Prostate gland (tissue), 2 donors: ENCODE measurements around the gene APBA1. TPM values are rescaled to one million over a fixed set of nuclear protein-coding genes. Genes with fewer than 3 reads are reported as not detected.

Source experiments
- DNase-seq: peaks from one replicate; pipeline ENCODE4 v3.0.0-alpha.2; 2019; ENCODE audit warnings: low spot score
- H3K27ac ChIP-seq, 2 donors: fragments of 200-600 bp; sonication (generic); 2 replicates each; pipeline ENCODE4 v1.5.1; 2017 to 2019
- H3K27me3 ChIP-seq: fragments of 200-600 bp; sonication (generic); replicated peaks from 2 replicates; pipeline ENCODE4 v1.5.1; 2019; ENCODE audit not compliant: insufficient read depth
- H3K36me3 ChIP-seq, 2 donors: fragments of 200-600 bp; sonication (generic); 1 replicate in 1 of 2; 2 replicates in 1 of 2; pipeline versions ENCODE4 v1.5.1 to v1.8.1; 2017 to 2019
- H3K4me1 ChIP-seq: fragments of 200-600 bp; sonication (generic); replicated peaks from 2 replicates; pipeline ENCODE4 v1.5.1; 2019
- H3K4me3 ChIP-seq, 2 donors: fragments of 200-600 bp; sonication (generic); 2 replicates each; pipeline ENCODE4 v1.5.1; 2017 to 2019
- H3K9me3 ChIP-seq: fragments of 200-600 bp; sonication (generic); 2 replicates; pipeline ENCODE4 v1.5.1; 2017
- POLR2A ChIP-seq: fragments of 450-650 bp; IDR thresholded peaks from one replicate; pipeline ENCODE4 v1.6.1; 2016; ENCODE audit warnings: antibody characterized with exemption, mild to moderate bottlenecking
- POLR2AphosphoS5 ChIP-seq: sonication (generic); formaldehyde crosslinking; IDR thresholded peaks from one replicate; pipeline ENCODE4 v1.6.1; 2017; ENCODE audit warnings: antibody characterized with exemption
- WGBS: methylation state at CpG from one replicate; pipeline ENCODE4 v1.1.5; 2018; 5-methylcytosine and 5-hydroxymethylcytosine counted together
- intact Hi-C: fragments of 100-400 bp; cut with DNase I; formaldehyde crosslinking; loops from one replicate; pipeline ENCODE4 v1.14.2; 2022
- total RNA-seq, 2 donors: library from RNA; depleted of rRNA; stranded (reverse); fragments of >200 nt; gene quantifications; one replicate each; pipeline ENCODE4 v1.1.0, GENCODE V29; 2016
- TF ChIP-seq, protein P1 (sequence below), 4 experiments: fragments of 200-600 bp in 2 of 4; fragments of 450-650 bp in 2 of 4; sonication (generic) in 2 of 4; IDR thresholded peaks; 1 replicate in 3 of 4; 2 replicates in 1 of 4; pipeline ENCODE4 v1.5.1; 2016 to 2019; ENCODE audit warnings: antibody characterized with exemption in 4 of 4, mild to moderate bottlenecking in 2 of 4, moderate library complexity in 2 of 4

Gene APBA1
- total RNA-seq, 2 donors from 2014 or later = 2.2 to 7.5 TPM

DNA sequence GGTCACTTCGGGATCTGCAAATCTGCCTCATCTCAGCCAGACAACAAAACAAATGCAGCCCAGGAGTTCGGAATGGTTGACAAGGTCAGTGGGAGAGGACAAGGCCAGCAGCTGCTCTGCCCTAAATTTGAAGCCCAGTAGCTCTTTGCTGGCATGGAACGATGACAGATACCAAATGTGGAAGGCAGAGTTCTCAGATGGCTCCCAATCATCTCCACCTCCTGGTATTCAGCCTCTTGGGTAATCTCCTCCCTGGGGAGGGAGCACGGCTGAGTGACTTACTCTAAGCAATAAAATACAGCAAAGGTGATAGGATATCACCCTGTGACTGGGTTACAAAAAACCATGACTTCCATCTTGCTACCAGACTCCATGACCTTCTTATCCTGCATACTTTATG is 174.4 kb downstream of the APBA1 start:
- DNase-seq = no peak
- H3K4me3 ChIP-seq = no peak overlapping the region
- no peaks in the 10 kb centered on the region for H3K27me3 ChIP-seq
- WGBS = 77% methylated on average over 4 of the region's 4 CpGs
- no peak overlapping the region for H3K27ac ChIP-seq
- TF ChIP-seq, protein P1, sequence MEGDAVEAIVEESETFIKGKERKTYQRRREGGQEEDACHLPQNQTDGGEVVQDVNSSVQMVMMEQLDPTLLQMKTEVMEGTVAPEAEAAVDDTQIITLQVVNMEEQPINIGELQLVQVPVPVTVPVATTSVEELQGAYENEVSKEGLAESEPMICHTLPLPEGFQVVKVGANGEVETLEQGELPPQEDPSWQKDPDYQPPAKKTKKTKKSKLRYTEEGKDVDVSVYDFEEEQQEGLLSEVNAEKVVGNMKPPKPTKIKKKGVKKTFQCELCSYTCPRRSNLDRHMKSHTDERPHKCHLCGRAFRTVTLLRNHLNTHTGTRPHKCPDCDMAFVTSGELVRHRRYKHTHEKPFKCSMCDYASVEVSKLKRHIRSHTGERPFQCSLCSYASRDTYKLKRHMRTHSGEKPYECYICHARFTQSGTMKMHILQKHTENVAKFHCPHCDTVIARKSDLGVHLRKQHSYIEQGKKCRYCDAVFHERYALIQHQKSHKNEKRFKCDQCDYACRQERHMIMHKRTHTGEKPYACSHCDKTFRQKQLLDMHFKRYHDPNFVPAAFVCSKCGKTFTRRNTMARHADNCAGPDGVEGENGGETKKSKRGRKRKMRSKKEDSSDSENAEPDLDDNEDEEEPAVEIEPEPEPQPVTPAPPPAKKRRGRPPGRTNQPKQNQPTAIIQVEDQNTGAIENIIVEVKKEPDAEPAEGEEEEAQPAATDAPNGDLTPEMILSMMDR (IDR thresholded peaks at IDR 0.05) = no peak
- TF ChIP-seq POLR2A (no peak), POLR2AphosphoS5 (no peak)
- intact Hi-C loops = no loop called here
- H3K4me1 ChIP-seq = no peaks in the 10 kb centered on the region
- no peaks in the 10 kb centered on the region for H3K9me3 ChIP-seq
- H3K36me3 ChIP-seq = no peaks in the 10 kb centered on the region

- no peak for DNase-seq
- no peaks in the 10 kb centered on the region for H3K4me1 ChIP-seq
- H3K27me3 ChIP-seq = no peaks in the 10 kb centered on the region
- TF ChIP-seq, protein P1 (IDR thresholded peaks at IDR 0.05) = no peak
- no peak for TF ChIP-seq POLR2AphosphoS5
- no peak for TF ChIP-seq POLR2A
- H3K9me3 ChIP-seq = no peaks in the 10 kb centered on the region
- intact Hi-C loops = no loop called here
- no peaks in the 10 kb centered on the region for H3K36me3 ChIP-seq
- H3K27ac ChIP-seq = no peak overlapping the region
- WGBS = 97% methylated on average over 4 of the region's 4 CpGs
- H3K4me3 ChIP-seq = no peak overlapping the region
Measured at GRCh38 chr9:69496846-69497450, 175.2 kb downstream of the APBA1 start.

- no peaks in the 10 kb centered on the region for H3K36me3 ChIP-seq
- TF ChIP-seq POLR2A (no peak), POLR2AphosphoS5 (no peak)
- TF ChIP-seq, protein P1 (IDR thresholded peaks at IDR 0.05) = no peak
- H3K27ac ChIP-seq = no peak overlapping the region
- H3K9me3 ChIP-seq = no peaks in the 10 kb centered on the region
- no peaks in the 10 kb centered on the region for H3K27me3 ChIP-seq
- no peak overlapping the region for H3K4me3 ChIP-seq
- DNase-seq = no peak
- intact Hi-C loops = no loop called here
- WGBS = 75% methylated on average over 10 of the region's 10 CpGs
- H3K4me1 ChIP-seq = no peaks in the 10 kb centered on the region
Measured at GRCh38 chr9:69495296-69495695, 176.9 kb downstream of the APBA1 start.

- intact Hi-C loops = no loop called here
- no peak for DNase-seq
- H3K9me3 ChIP-seq = no peaks in the 10 kb centered on the region
- H3K4me3 ChIP-seq = no peak overlapping the region
- 80% methylated on average over 2 of the region's 2 CpGs for WGBS
- no peaks in the 10 kb centered on the region for H3K4me1 ChIP-seq
- H3K27me3 ChIP-seq = no peaks in the 10 kb centered on the region
- no peak overlapping the region for H3K27ac ChIP-seq
- no peaks in the 10 kb centered on the region for H3K36me3 ChIP-seq
- TF ChIP-seq, protein P1 (IDR thresholded peaks at IDR 0.05) = no peak
- no peak for TF ChIP-seq POLR2AphosphoS5
- no peak for TF ChIP-seq POLR2A
Measured at GRCh38 chr9:69494763-69495162, 177.4 kb downstream of the APBA1 start.

- H3K9me3 ChIP-seq = no peaks in the 10 kb centered on the region
- WGBS = 82% methylated on average over 4 of the region's 4 CpGs
- H3K27ac ChIP-seq = no peak overlapping the region
- intact Hi-C loops = no loop called here
- H3K27me3 ChIP-seq = no peaks in the 10 kb centered on the region
- TF ChIP-seq POLR2A = no peak
- TF ChIP-seq POLR2AphosphoS5 = no peak
- TF ChIP-seq, protein P1 (IDR thresholded peaks at IDR 0.05) = no peak
- H3K4me3 ChIP-seq = no peak overlapping the region
- H3K36me3 ChIP-seq = no peaks in the 10 kb centered on the region
- no peaks in the 10 kb centered on the region for H3K4me1 ChIP-seq
- no peak for DNase-seq
Measured at GRCh38 chr9:69494208-69494607, 178.0 kb downstream of the APBA1 start.
